SK-N-MC (cell line): Measurements from ENCODE around the gene MAP3K3.

ENCODE experiments used
- EZH2 ChIP-seq: fragments of 200-600 bp; sonication (generic); IDR thresholded peaks from one replicate; pipeline ENCODE4 v1.6.1; 2017; ENCODE audit warnings: antibody characterized with exemption
- FOXP2 ChIP-seq: optimal IDR thresholded peaks from 2 replicates; pipeline ENCODE3; 2011; ENCODE audit warnings: mild to moderate bottlenecking, moderate library complexity; ENCODE audit not compliant: insufficient read depth; ENCODE audit errors: extremely low read length, control extremely low read depth
- POLR2AphosphoS5 ChIP-seq: IDR thresholded peaks from 2 replicates; pipeline ENCODE4 v1.6.1; 2012; ENCODE audit warnings: mild to moderate bottlenecking, low read depth, low read length, borderline replicate concordance

DNA sequence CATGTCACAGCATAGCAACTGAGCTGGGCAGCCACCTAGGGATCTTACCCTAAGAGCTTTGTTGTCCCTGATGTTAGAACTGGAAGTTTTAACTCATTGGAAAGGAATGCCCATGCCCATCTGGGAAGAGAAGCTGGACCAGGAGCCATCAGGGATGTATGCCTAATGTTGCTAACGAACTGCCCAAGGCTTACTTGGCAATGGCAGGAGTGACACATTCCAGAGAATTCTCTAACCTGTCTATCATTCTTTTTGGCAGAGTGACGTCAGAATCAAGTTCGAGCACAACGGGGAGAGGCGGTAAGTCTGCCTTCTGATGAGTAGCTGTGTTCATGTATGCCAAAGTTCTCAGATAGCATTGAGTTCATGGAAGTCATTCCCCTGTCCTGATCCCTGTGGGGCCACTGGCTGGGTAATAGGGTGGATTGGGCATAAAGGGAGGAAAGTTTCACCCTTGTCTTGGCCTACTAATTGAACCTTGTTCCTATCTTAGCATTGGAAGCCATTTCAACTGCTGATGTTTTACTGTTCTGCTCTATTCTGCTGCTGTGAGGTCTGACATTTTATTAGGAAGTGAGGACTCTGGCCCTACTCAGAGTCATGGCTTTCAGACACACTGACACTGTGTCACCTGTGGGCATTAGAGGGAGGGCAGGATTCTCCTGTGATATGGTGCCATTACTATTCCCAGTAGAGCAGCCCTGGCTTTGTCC, 23.7 kb downstream of the MAP3K3 start:
- no peak for TF ChIP-seq EZH2
- no peak for TF ChIP-seq POLR2AphosphoS5
- TF ChIP-seq FOXP2 = no peak
